GM18520 (cell line): ENCODE results near the gene TNS2.

Experiments used
- ATAC-seq: cut with Tn5 transposase; IDR thresholded peaks from one replicate; pipeline ENCODE4 v1.9.1; 2021; ENCODE audit not compliant: unreplicated experiment

Gene TNS2

GRCh38 chr12:53068811-53069585 is 19.1 kb downstream of the TNS2 start:
- ATAC-seq = no peak

DNA sequence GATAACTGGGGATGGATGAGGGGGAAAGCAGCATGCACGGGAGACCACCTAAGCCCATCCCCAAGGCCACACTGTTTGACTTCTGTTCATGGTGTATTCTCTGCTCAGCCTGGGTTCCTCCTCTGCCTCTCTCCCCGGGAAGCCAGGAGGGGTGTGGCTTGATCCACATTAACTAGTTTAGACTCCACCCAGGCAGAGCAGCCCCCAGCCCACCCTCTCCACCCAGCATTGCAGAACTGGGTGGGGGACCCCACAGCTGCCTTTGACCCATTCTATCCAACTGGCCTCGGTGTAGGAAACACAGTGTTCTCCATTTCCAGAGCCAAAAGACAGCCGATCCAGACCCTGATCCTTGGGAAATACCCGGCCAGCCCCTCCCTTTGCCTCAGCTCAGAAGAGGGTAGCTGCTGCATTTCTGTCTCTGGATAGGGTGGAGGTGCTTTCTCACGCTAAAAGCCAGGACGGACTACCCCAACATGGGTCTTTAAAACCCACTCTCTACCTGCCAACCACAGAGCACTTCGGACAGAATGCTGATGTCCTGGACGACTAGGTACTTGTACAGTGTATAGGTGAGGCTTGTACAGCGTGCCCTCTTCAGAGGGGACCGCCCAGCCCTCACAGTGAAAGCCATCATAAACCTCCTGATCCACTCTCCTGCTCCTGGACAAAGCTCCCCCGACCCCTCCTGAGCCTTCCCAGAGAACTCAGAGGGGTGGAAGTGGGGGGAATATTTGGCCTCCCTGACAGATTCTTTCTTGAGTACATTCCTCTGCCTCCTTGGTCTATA is 20.0 kb downstream of the TNS2 start:
- no peak for ATAC-seq

DNA sequence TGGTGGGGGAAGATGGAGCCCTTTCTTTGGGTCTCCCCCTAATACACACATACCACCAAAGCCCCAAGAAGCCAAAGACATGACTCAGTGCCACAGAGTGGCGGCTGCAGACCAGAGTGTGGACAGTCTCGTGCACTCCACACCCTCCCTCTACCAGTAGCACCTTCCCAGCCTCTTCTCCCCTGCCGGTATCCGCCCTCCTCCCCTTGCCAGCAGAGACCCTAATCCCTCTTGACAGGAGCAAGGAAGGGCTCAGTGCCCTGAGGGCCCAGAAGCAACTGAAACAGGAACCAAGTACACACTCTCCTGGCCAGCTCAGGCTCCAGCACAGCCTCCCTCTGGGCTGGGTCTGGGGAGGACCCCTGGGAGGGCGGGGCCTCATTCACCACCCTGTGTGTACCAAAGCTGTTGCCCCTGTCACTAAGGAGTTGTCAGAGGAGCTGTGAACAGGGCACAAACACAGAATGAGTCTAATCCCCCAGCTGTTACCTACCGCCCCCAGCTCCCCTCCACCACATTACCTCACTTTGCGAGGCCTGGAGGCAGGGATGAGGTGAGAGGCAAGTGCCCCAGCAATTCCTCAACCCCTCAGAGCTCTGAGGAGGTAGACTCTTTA is 21.1 kb downstream of the TNS2 start:
- no peak for ATAC-seq

GRCh38 chr12:53071591-53072551 is 22.0 kb downstream of the TNS2 start:
- ATAC-seq = no peak

- ATAC-seq = no peak
Measured at GRCh38 chr12:53073881-53074280, 24.0 kb downstream of the TNS2 start.

GRCh38 chr12:53074283-53074998 is 24.6 kb downstream of the TNS2 start:
- no peak for ATAC-seq

- no peak for ATAC-seq
Measured at GRCh38 chr12:53074999-53075370, 25.1 kb downstream of the TNS2 start.

DNA sequence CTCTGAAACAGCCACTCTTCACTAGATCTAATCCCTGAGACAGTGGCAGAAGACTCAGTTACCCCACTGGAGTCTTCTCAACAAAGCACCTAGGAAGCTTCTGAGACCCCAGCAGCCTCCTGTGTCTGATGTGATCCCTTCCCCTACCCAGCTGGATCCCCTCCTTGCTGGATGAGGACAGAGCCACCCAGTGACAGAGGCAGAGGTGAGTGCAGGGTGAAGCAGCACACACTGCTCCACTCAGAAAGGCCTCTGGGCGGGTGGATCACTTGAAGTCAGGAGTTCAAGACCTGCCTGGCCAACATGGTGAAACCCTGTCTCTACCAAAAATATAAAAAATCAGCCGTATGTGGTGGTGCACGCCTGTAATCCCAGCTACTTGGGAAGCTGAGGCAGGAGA is 26.6 kb downstream of the TNS2 start:
- no peak for ATAC-seq

- no peak for ATAC-seq
Measured at GRCh38 chr12:53077030-53077429, 27.2 kb downstream of the TNS2 start.

DNA sequence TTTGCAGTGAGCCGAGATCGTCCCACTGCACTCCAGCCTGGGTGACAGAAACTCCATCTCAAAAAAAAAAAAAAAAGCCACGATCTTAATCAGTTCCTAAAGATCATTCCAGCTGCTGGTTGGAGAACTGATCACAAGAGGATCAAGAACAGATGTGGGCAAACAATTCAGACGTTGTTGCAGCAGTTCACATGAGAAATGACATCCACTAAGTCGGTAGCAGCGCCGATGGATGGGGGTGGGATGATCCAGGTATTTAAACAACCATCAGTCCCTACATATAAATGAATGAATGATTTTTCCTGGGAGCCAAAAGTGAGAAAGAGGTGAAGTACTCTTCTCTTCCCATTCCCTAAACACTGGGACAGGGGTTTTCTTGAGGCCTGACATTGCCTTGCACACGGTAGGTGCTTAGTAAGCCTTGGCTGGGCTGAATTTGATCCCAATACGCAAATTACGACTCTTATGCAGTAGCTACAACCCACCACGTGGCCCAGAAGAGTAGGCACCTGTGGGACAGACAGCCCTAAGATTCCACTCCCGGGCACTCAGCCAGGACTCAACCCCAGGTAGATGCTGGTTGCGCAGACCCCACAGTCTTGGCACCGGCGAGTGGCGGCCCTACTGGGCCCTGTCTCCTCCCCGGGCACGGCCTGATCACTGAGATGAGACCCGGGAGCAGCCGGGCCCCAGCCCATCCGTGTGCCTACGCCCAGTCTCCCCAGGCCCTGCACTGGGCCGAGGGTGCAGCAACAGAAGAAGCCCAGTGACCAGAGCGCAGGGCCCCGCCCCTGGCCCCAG is 28.8 kb downstream of the TNS2 start:
- ATAC-seq = no peak

DNA sequence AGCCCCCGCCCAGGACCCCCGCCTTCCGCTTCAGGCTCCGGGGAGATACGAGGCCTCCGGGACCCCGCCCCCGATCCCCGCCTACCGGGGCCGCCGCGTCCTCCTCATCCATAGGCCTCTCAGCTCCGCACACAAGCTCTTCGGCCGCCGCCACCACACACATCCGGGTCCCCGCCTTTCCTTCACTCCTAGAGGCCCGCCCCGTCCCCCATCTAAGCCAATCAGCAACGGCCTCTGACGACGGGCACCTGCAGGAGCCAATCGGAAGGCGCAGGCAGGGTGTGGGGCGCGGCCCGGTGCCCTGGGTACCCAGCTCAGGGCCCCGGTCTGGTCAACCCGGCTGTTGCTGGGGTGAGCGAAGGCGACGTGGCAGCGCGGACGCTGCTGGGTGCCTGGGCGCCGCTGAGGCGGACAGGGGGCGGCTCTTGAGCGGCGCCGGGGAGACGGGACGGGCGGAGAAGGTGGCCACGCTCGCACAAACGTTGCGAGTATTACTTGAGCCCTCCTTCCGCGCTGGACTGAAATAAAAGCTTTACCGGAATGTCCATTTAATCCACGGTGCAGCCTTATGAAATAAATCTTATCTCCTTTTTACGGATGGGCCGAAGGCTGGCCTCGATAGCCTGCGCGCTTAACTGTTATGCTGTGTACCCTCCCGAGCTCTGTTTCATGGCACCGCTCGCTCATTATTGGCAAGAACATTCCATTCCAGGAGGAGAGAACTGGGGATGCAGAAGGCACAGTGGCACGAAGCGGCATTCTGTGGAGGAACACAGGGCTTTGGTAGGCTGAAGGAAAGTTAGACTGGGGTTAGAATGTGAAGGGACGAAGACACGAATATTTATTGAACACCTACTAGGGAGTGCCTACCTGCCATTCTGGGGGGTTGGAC is 29.6 kb downstream of the TNS2 start, which contains the start of gene SPRYD3:
Gene SPRYD3 (minus strand): TSS at position 165 of the 892 bp plus-strand sequence. CDS start 57 bp downstream, at position 108.
- peak; percentile 94 for ATAC-seq

DNA sequence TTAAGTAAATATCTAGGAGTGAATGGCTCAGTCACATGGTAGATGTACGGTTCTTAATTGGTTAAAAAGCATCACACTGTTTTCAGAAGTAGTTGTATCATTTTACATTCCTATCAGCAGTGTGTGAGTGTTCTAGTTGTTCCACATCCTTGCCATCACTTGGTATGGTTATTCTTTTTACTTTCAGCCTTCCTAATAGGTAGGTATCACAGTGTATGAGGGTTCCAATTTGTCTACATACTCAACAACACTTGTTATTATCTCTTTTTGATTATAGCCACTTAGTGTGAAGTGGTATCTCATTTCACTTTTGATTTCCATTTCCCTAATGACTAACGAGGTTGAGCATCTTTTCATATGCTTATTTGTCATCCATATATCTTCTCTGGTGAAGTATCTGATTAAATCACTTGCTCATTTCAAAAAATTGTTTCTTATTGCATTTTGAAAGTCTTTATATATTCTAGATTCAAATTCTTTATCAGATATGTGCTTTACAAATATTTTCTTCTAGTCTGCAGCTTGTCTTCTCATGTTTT is 32.8 kb downstream of the TNS2 start:
- no peak for ATAC-seq

- ATAC-seq = no peak
Measured at GRCh38 chr12:53086361-53086760, 36.5 kb downstream of the TNS2 start.

GRCh38 chr12:53090105-53090504 is 40.2 kb downstream of the TNS2 start:
- ATAC-seq = no peak

GRCh38 chr12:53090554-53090953 is 40.7 kb downstream of the TNS2 start:
- ATAC-seq = no peak

GRCh38 chr12:53091756-53092155 is 41.9 kb downstream of the TNS2 start:
- no peak for ATAC-seq

GRCh38 chr12:53093777-53094393 is 44.0 kb downstream of the TNS2 start:
- no peak for ATAC-seq

GRCh38 chr12:53094394-53094787 is 44.5 kb downstream of the TNS2 start:
- ATAC-seq = no peak
